ENCODE data around the gene PYGB.

Gene PYGB

DNA sequence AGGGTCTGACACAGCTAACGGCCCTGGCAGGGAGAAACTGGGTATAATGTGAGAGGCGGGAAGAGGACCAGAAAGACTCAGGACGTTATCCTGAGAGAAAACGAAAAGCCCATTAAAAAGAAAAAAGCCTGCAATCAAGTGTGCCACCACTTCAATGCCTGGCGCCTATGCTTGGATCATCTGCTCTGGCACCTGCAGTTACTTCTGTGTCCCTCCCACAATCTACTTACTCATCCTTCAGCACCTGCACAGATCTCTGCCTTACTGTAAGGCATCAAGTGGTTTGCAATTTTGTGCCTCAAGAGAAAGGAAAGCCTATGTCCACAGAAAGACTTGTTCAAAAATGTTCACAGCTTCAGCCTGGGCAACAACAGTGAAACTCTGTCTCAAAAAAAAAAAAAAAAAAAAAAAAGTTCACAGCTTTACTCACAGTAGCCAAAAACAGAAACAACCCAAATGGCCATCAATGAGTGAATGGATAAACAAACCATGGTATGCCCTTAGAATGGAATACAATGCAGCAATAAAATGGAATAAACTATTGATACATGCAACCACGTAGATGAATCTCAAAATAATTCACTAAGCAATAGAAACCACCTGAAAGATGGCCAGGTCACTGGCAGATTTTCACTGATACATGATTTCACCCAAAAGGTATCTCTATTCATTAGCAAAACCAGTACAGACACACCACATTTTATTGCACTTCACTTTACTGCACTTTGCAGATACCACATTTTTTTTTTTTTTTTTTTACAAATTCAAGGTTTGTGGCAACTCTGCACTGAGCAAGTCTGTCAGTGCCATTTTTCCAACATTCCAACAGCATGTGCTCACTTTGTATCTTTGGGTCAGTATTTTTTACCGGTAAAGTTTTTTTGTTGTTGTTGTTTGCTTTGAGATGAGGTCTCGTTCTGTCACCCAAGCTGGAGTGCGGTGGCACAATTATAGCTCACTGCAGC is 94.1 kb downstream of the PYGB start:
- DNase-seq: no peak

DNA sequence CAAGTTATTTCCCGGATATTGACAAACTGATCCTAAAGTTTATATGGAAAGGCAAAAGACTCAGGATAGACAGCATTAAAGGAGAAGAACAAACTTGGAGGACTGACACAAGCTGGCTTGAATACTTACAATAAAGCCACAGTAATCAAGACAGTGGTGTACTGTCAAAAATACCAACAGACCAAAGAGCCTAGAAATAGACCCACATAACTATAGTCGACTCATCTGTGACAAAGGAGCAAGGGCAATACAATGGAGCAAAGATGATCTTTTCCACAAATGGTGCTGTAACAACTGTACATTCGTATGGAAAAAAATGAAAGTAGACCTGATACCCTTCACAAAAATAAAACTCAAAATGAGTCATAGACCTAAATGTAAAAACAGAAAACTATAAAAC is 96.7 kb downstream of the PYGB start:
- DNase-seq: no peak

DNA sequence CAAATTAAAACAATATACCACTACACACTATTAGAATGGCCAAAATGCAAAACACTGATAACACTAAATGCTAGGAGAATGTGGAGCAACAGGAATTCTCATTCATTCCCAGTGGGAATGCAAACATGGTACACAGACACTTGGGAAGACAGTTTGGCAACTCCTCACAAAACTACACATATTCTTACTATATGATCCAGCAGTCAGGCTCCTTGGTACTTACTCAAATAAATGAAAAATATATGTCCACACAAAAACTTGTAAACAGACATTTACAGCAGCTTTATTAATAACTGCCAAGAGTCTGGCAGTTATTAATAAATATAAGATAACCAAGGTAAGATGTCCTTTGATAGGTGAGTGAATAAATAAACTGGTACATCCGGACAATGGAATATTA is 97.8 kb downstream of the PYGB start:
- DNase-seq: no peak

DNA sequence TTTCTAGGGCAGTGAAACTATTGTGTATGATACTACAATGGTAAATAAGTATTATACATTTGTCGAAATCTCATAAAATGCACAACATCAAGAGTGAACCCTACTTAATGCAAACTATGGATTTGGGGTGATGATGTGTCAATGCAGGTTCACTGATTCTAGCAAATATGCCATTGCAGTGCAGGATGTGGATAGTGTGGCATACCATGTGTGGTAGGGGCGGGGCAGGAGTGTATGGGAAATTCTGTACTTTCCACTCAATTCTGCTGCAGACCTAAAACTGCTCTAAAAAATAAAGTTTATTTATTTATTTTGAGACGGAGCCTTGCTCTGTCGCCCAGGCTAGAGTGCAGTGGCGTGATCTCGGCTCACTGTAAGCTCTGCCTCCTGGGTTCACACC is 98.5 kb downstream of the PYGB start:
- no peak for DNase-seq

All from GDM1 (cell line).